ENCODE data around the gene DIS3L2. TPM values are rescaled to one million over a fixed set of nuclear protein-coding genes. Genes with fewer than 3 reads are reported as not detected.
"Not testable (repeated sequence)": the region's sequence is repeated elsewhere in the genome, so short reads cannot be mapped to it uniquely, and the experiment has no call there.

DIS3L2 gene
- total and polyA plus RNA-seq, 2 experiments from 2014 or later: 9.3 to 15.6 TPM

- Histone ChIP-seq H3K9ac (no peak overlapping the region), H3K4me2 (ENCODE audit: unreplicated experiment) (no peak overlapping the region), H3K9me3 (ENCODE audit: low read depth) (no peaks in the 10 kb centered on the region), H3K9me2 (ENCODE audit: insufficient read depth) (no peaks in the 10 kb centered on the region), H4K20me1 (ENCODE audit: insufficient read depth) (no peaks in the 10 kb centered on the region), H3K79me2 (ENCODE audit: insufficient read depth) (no peaks in the 10 kb centered on the region), H3F3A (ENCODE audit: insufficient read depth) (no peaks in the 10 kb centered on the region), H3K27me3 (replicated peaks; ENCODE audit: insufficient read depth) (peaks cover 59% of the 10 kb centered on the region), H2AFZ (no peak overlapping the region), H3K36me3 (ENCODE audit: low read depth) (no peaks in the 10 kb centered on the region), H3K27ac (no peak overlapping the region), H3K4me3 (no peak overlapping the region), H3K4me1 (ENCODE audit: insufficient read depth) (peaks cover 4% of the 10 kb centered on the region; the same call in 1 of the 2 replicates)
- TF ChIP-seq EZH2 (IDR thresholded peaks at IDR 0.05; ENCODE audit: insufficient read depth, poor library complexity, severe bottlenecking) (no peak), EZH2phosphoT487 (IDR thresholded peaks at IDR 0.05; ENCODE audit: insufficient read depth, low read depth) (no peak)
- 45 to 47% methylated on average over 18 of the region's 18 CpGs for WGBS, 2 experiments (ENCODE audit: low coverage in 1 of 2, low lambda C conversion rate in 2 of 2, missing lambda C conversion rate in 2 of 2)
- DNase-seq: no peak
- in situ Hi-C loops (cut with MboI): no loop called here
Measured at GRCh38 chr2:232382331-232383225, 421.1 kb downstream of the DIS3L2 start.

GRCh38 chr2:232384466-232384865, 423.0 kb downstream of the DIS3L2 start:
- peaks cover 75% of the 10 kb centered on the region for H3K27me3 ChIP-seq (replicated peaks; ENCODE audit: insufficient read depth)

DNA sequence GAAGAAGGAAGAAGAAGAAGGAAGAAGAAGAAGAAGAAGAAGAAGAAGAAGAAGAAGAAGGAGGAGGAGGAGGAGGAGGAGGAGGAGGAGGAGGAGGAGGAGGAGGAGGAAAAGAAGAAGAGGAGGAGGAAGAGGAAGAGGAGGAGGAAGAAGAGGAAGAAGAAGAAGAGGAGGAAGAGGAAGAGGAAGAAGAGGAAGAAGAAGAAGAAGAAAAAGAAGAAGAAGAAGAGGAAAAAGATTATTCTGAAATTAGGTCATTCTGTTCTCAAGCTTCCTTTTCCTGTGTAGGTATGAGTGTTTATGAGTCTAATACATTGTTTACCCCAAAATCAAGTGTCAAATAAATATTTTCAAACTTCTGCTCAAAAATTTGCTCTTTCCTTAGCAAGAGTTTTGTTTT, 423.5 kb downstream of the DIS3L2 start:
- H3F3A ChIP-seq (ENCODE audit: insufficient read depth); H3K4me2 ChIP-seq (ENCODE audit: unreplicated experiment); H3K27ac ChIP-seq; H3K4me3 ChIP-seq; H3K79me2 ChIP-seq (ENCODE audit: insufficient read depth); DNase-seq; in situ Hi-C loops (cut with MboI); H3K36me3 ChIP-seq (ENCODE audit: low read depth); H3K9me2 ChIP-seq (ENCODE audit: insufficient read depth); H2AFZ ChIP-seq; H3K9me3 ChIP-seq (ENCODE audit: low read depth); H3K9ac ChIP-seq; H4K20me1 ChIP-seq (ENCODE audit: insufficient read depth); H3K4me1 ChIP-seq (ENCODE audit: insufficient read depth): not testable (repeated sequence)
- peaks cover 81% of the 10 kb centered on the region for H3K27me3 ChIP-seq (replicated peaks; ENCODE audit: insufficient read depth)

More at GRCh38 chr2:232384466-232384865, 423.0 kb downstream of the DIS3L2 start:
- no peak overlapping the region for H3K9ac ChIP-seq
- peaks cover 4% of the 10 kb centered on the region; the same call in 1 of the 2 replicates for H3K4me1 ChIP-seq (ENCODE audit: insufficient read depth)
- no peak overlapping the region for H3K4me2 ChIP-seq (ENCODE audit: unreplicated experiment)
- H3K9me2 ChIP-seq (ENCODE audit: insufficient read depth): no peaks in the 10 kb centered on the region
- H3K9me3 ChIP-seq (ENCODE audit: low read depth): no peaks in the 10 kb centered on the region
- H3F3A ChIP-seq (ENCODE audit: insufficient read depth): no peaks in the 10 kb centered on the region
- no peak overlapping the region for H3K4me3 ChIP-seq
- no peaks in the 10 kb centered on the region for H3K79me2 ChIP-seq (ENCODE audit: insufficient read depth)
- DNase-seq: no peak
- 85 to 100% methylated on average over 1 of the region's 1 CpG for WGBS, 2 experiments (ENCODE audit: low coverage in 1 of 2, low lambda C conversion rate in 2 of 2, missing lambda C conversion rate in 2 of 2)
- H2AFZ ChIP-seq: no peak overlapping the region
- no peaks in the 10 kb centered on the region for H4K20me1 ChIP-seq (ENCODE audit: insufficient read depth)
- H3K27ac ChIP-seq: no peak overlapping the region
- H3K36me3 ChIP-seq (ENCODE audit: low read depth): no peaks in the 10 kb centered on the region
- in situ Hi-C loops (cut with MboI): no loop called here
- TF ChIP-seq EZH2 (IDR thresholded peaks at IDR 0.05; ENCODE audit: insufficient read depth, poor library complexity, severe bottlenecking) (no peak), EZH2phosphoT487 (IDR thresholded peaks at IDR 0.05; ENCODE audit: insufficient read depth, low read depth) (no peak)

- Histone ChIP-seq H3K9me2 (ENCODE audit: insufficient read depth) (no peaks in the 10 kb centered on the region), H3K9me3 (ENCODE audit: low read depth) (no peaks in the 10 kb centered on the region), H4K20me1 (ENCODE audit: insufficient read depth) (no peaks in the 10 kb centered on the region), H3K9ac (no peak overlapping the region), H3K27ac (no peak overlapping the region), H3K4me2 (ENCODE audit: unreplicated experiment) (no peak overlapping the region), H2AFZ (no peak overlapping the region), H3K36me3 (ENCODE audit: low read depth) (no peaks in the 10 kb centered on the region), H3F3A (ENCODE audit: insufficient read depth) (no peaks in the 10 kb centered on the region), H3K79me2 (ENCODE audit: insufficient read depth) (no peaks in the 10 kb centered on the region), H3K27me3 (replicated peaks; ENCODE audit: insufficient read depth) (peaks cover 89% of the 10 kb centered on the region), H3K4me1 (ENCODE audit: insufficient read depth) (peaks cover 4% of the 10 kb centered on the region; the same call in 1 of the 2 replicates), H3K4me3 (no peak overlapping the region)
- peak; percentile 76 for DNase-seq
- WGBS, 2 experiments (ENCODE audit: low coverage in 1 of 2, low lambda C conversion rate in 2 of 2, missing lambda C conversion rate in 2 of 2): 8 to 10% methylated on average over 24 of the region's 24 CpGs
- in situ Hi-C loops (cut with MboI): no loop called here
- TF ChIP-seq EZH2 (IDR thresholded peaks at IDR 0.05; ENCODE audit: insufficient read depth, poor library complexity, severe bottlenecking) (no peak), EZH2phosphoT487 (IDR thresholded peaks at IDR 0.05; ENCODE audit: insufficient read depth, low read depth) (peak; percentile 36; the same call in 1 of the 2 replicates)
Measured at GRCh38 chr2:232385660-232386489, 424.4 kb downstream of the DIS3L2 start.
